Stomach (tissue), 4 donors: ENCODE measurements around the gene CREBBP.

Experiments used
- EP300 ChIP-seq: sonication (generic); formaldehyde crosslinking; IDR thresholded peaks from one replicate; pipeline ENCODE4 v1.6.1; 2017; ENCODE audit warnings: antibody characterized with exemption
- POLR2A ChIP-seq, 4 donors: fragments of 450-650 bp; IDR thresholded peaks; one replicate each; pipeline ENCODE4 v1.6.1; 2016; ENCODE audit warnings: antibody characterized with exemption in 4 of 4, control low read depth in 2 of 4, mild to moderate bottlenecking in 1 of 4, moderate library complexity in 1 of 4
- POLR2AphosphoS5 ChIP-seq, 3 donors: sonication (generic); formaldehyde crosslinking; IDR thresholded peaks; one replicate each; pipeline ENCODE4 v1.6.1; 2016; ENCODE audit warnings: antibody characterized with exemption in 3 of 3
- TF ChIP-seq, protein P1 (sequence below), 7 experiments: fragments of 450-650 bp in 4 of 7; fragments of 200-600 bp in 3 of 7; sonication (generic) in 3 of 7; IDR thresholded peaks; one replicate each; pipeline ENCODE4 v1.5.1; 2016 to 2019; ENCODE audit warnings: antibody characterized with exemption in 7 of 7, control low read depth in 2 of 7, mild to moderate bottlenecking in 1 of 7

DNA sequence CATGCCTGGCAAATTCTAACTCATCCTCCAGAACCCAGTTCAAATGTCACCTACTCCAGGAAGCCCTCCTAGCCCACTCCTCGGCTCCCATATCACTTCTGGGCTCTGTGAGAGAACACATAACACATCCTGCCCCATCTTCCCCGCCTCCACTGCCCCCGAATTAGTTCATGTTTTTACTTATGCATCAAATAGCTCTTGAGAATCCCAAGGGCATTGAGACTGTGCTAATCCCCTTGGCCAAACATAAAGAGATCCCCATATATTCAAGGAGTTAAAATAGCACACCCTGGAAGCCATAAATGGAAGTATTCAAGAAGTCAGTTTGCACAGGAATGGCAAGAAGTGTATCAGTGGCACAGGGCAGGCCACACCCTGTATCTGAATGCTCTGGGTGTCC, 2.0 kb upstream of the CREBBP start:
- TF ChIP-seq, protein P1, sequence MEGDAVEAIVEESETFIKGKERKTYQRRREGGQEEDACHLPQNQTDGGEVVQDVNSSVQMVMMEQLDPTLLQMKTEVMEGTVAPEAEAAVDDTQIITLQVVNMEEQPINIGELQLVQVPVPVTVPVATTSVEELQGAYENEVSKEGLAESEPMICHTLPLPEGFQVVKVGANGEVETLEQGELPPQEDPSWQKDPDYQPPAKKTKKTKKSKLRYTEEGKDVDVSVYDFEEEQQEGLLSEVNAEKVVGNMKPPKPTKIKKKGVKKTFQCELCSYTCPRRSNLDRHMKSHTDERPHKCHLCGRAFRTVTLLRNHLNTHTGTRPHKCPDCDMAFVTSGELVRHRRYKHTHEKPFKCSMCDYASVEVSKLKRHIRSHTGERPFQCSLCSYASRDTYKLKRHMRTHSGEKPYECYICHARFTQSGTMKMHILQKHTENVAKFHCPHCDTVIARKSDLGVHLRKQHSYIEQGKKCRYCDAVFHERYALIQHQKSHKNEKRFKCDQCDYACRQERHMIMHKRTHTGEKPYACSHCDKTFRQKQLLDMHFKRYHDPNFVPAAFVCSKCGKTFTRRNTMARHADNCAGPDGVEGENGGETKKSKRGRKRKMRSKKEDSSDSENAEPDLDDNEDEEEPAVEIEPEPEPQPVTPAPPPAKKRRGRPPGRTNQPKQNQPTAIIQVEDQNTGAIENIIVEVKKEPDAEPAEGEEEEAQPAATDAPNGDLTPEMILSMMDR (IDR thresholded peaks at IDR 0.05) = no peak
- TF ChIP-seq POLR2AphosphoS5 (IDR thresholded peaks at IDR 0.05) (no peak), POLR2A (IDR thresholded peaks at IDR 0.05) (no peak), EP300 (no peak)
